Measurements from ENCODE around the gene ARHGEF17.

DNA sequence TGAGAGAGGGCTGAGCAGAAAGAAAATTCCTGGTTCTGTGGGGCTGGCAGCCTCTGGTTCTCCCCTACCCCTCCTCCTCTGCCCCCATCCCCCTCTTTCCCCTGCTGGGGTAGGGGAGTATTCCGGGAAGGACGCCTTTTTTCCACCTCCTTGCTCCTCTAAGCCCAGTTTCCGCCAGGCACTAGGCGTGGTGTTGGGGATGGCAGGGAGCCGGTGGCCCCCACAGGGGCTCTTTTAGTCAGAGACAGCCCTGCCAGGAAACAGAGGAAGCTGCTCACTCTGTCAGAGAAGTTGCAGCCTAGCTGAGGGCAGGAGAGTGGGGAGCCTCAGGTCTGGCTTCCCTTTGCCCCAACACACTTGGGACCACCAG, 15.6 kb upstream of the ARHGEF17 start:
- TF ChIP-seq, protein P1, sequence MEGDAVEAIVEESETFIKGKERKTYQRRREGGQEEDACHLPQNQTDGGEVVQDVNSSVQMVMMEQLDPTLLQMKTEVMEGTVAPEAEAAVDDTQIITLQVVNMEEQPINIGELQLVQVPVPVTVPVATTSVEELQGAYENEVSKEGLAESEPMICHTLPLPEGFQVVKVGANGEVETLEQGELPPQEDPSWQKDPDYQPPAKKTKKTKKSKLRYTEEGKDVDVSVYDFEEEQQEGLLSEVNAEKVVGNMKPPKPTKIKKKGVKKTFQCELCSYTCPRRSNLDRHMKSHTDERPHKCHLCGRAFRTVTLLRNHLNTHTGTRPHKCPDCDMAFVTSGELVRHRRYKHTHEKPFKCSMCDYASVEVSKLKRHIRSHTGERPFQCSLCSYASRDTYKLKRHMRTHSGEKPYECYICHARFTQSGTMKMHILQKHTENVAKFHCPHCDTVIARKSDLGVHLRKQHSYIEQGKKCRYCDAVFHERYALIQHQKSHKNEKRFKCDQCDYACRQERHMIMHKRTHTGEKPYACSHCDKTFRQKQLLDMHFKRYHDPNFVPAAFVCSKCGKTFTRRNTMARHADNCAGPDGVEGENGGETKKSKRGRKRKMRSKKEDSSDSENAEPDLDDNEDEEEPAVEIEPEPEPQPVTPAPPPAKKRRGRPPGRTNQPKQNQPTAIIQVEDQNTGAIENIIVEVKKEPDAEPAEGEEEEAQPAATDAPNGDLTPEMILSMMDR (IDR thresholded peaks at IDR 0.05; ENCODE audit: low read depth, low read length, poor library complexity, severe bottlenecking) = no peak
- TF ChIP-seq EZH2phosphoT487 (IDR thresholded peaks at IDR 0.05; ENCODE audit: borderline replicate concordance, low read length) = no peak
